Glomerular visceral epithelial cell (primary cell): ENCODE data around the gene ARL16.

Source experiments
- DNase-seq: peaks from one replicate; pipeline ENCODE4 v3.0.0-alpha.2; 2016; ENCODE audit errors: extremely low spot score

ARL16 gene, protein sequence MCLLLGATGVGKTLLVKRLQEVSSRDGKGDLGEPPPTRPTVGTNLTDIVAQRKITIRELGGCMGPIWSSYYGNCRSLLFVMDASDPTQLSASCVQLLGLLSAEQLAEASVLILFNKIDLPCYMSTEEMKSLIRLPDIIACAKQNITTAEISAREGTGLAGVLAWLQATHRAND

DNA sequence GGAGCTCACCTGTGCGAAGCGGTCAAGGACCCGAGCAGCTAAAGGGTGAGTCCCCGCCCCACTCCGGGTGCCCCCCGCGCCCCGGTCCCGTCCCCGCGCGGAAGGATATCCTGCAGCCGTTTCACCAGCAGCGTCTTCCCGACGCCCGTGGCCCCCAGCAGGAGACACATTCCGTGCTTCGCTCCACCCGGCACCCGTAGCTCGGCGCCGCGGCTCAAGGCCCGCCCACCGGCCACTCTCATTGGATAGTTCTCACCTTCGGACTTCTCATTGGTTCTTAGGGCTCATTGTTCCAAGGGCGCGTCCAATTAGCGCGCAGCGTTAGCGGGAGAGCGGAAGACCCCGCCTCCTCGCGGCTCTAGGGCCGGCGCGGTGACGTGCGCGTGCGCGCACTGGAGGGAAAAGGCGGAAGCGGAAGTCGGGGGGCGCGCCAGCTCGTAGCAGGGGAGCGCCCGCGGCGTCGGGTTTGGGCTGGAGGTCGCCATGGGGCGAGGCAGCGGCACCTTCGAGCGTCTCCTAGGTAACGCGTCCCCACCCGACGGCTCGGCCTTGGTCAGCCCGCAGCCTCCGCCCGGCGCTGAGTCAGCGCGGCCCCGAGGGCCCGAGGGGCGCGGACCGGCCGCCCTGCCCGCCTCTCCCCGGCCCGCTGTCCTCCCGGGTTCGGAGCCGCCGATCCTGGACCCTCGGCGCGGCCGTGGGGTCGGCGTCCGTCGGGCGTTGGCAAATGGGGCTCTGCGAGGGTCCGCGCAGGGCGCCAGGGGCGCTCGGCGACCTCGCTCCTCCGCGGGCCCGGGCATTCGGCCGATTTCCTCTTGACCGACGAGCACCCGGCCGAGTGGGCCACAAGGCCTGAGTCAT, at the start of gene ARL16, which contains the start of gene HGS:
ARL16 (minus strand) TSS at position 214 of the 858 bp plus-strand sequence; CDS start at position 170, 44 bp downstream.
HGS (plus strand) TSS at position 428 of the 858 bp plus-strand sequence; CDS start at position 484, 56 bp downstream.
- peak; percentile 99 for DNase-seq

DNA sequence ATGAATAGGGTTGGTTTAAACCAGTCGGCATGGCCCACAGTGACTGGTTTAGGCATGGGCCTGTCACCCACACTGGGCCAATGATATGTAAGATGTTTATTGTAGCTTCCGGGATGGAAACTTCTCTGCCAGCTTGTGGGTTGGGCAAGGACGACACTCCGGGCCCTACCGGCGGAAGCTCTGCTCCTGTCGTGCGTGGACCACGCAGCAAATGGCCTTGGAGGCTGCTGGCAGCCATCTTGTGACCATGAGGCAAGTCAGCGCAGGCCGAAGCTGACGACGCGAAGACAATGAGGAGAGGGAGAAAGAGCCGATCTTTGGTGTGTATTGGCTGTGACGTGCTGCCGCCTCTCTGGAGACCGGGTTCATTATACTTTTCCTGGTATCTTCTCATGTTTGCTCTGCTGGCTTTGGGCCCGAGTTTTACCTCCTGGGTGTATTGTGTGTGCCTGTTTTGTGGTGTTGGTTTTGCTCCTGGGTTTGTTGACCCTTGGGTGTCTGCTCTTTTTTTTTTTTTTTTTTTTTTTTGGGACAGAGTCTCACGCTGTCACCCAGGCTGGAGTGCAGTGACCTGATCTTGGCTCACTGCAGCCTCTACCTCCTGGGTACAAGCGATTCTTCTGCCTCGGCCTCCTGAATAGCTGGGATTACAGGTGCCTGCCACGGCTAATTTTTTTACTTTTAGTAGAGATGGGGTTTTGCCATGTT, 43.9 kb upstream of the ARL16 start:
- DNase-seq: no peak

DNA sequence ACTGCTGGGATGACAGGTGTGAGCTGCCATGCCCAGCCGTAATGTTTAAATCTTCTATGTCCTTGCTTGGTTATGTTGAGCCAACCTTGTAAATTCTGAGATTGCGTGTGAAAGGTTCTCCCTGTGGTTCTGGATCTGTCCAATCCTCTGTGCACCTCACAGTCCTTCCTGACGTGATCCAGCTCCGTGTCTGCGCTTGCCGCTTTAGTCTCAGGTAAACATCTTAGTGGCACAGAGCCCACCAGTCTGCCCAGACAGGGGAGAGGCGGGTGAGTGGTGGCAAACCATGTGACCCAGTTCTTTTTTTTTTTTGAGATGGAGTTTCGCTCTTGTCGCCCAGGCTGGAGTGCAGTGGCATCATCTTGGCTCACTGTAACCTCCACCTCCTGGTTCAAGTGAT, 42.4 kb upstream of the ARL16 start:
- no peak for DNase-seq

DNA sequence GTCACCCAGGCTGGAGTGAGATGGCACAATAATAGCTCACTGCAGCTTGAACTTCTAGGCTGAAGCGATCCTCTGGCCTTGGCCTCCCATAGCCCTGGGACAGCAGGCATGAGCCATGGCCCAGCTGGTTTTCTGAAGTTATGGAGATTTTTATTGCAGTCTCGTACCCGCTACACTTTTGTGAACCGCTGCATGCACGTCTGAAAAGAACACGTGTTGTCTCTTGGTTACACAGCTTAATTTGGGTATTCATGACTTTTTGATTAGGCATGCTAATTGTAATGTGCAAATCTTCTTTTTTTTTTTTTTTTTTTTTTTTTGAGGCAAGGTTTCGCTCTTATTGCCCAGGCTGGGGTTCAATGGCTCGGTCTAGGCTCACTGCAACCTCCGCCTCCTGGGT, 41.8 kb upstream of the ARL16 start:
- DNase-seq: no peak

DNA sequence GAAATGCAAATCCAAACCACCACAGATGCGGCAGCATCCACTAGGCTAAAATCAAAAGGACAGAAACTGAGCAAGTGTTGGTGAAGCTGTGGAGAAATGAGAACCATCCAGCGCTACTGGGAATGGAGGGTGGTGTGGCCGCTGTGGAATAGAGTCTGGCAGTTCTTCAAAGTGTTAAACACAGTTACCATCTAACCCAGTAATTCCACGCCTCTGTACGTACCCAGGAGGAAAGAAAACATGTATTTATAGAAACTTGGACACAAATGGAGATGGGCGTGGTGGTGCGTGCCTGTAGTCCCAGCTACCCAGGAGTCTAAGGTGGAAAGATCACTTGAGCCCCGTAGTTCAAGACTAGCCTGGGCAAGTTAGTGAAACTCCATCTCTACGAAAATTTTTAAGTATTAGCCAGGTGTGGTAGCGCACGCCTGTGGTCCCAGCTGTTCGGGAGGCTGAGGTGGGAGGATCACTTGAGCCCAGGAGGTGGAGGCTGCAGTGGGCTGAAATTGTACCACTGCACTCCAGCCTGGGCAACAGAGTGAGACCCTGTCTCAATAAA, 40.1 kb upstream of the ARL16 start:
- no peak for DNase-seq

DNA sequence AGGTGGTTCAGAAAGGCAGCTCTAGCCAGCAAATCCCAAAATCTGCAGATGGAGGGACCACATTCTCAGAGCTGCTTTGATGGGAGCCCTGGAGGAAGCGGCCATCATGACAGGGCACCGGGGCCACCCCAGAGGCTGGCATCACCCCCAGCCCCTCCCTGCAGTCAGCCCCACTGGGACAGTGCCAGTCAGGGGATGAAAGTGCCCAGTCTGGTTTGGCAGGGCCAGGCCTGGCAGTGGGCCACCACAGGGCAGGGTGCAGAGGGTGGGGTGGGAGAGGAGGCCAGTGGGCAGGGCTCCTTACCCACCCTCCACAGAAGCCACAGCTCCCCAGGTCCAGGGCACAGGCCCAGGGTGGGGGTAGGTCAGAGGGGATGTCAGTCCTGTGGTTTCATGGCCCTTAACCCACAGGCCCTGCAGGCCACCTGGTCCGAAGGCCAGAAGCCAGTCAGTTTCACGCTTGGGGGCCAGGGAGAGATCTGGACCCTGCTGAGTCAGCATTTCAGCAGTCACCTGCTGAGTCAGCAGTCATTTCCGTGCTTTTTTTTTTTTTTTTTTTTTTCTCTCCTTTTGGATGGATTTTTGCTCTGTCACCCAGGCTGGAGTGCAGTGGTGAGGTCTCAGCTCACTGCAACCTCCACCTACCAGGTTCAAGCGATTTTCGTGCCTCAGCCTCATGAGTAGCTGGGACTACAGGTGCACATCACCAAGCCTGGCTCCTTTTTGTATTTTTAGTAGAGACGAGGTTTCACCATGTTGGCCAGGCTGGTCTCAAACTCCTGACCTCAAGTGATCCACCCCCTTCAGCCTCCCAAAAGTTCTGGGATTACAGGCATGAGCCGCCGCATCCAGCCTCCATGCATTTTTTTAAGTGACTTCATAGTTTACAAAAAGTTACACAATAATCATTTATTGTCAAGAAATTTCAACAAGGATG, 38.9 kb upstream of the ARL16 start:
- peak; percentile 87 for DNase-seq

DNA sequence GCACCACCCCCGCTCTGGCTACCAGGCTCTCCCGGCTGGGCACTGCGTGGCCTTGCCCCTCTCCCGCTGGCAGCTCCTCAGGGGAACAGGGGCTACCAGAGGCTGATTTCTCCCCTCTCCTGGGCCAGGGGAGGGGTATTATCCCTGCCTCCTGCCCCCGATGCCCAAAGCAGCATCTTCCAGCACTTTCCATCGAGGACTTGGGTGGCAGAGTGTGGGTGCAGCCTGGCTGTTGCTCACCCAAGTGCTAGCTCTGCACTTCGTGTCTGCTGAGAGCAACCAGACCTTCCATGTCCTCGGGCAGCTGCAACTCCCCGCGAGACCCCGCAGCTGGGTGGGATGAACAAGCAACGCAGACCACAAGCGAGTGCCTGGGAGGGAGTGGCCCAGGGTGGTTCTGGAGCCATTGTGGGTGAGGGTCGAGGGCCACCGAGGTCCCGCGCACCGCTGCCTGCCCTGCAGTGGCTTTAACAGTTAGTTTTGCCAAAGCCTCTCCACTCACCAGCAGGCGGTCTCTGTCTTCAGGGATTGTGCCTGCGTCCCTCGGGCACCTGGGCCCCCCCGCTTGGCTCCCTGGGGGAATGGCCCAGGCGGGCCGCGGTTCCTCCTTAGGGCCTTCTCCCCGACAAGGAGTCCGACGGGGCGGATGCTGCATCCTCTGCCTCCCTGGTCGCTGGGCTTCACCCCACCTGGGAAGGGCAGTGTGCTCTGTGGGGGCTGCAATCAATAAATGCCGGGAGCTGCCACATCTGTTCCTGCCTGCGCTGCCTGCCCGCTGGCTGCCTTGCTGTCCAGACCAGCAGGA, 36.9 kb upstream of the ARL16 start:
- no peak for DNase-seq

DNA sequence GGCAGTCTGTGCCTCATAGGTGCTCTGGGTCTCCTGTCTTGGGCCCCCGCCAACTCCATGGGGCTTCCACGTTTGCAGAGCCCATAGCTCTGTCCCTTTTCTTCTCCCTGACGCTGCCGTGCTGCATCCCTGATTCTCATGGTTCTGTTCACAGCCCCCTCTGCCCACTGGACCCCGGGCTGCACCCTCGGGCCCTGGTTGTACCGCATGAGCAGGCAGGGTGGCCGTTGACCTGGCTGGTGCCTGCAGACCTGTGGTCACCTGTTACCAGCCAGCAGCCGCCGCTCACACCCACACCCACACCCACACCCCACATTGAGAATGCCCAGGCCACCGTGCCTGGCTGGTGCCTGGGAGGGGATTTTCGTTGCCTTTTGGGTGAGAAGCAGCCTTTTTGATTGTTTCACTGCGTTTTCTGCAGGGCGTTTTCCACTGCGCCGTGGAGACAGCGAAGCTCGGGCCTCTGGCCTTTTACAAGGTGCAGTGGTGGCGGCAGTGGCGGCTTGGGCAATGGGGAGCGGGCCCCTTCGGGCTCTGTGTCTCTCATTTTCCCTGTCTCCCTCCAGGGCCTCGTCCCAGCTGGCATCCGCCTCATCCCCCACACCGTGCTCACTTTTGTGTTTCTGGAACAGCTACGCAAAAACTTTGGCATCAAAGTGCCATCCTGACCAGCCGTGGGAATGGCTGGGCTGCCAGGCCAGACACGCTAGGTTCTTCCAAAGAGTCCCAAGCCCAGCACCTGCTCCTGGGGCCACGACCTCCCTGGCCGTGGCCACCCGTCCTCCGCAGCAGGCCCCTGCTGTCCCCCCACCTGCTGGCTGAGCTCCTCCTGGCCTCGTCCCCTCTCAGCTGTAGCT, 36.0 kb upstream of the ARL16 start:
- no peak for DNase-seq

DNA sequence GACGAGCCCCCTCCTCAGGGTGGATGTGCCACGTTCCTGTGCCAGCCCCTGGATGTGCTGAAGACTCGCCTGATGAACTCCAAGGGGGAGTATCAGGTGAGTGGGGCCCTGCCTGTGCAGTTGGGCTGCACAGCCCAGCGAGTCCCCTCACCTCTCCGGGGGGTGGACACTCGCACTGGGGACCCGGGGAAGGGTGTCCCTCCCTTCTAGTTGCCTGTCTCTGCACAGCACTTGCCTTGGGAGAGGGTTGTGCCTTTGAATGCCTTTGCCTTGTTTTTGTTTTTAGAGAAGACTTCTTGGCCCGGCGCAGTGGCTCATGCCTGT, 34.1 kb upstream of the ARL16 start:
- no peak for DNase-seq

DNA sequence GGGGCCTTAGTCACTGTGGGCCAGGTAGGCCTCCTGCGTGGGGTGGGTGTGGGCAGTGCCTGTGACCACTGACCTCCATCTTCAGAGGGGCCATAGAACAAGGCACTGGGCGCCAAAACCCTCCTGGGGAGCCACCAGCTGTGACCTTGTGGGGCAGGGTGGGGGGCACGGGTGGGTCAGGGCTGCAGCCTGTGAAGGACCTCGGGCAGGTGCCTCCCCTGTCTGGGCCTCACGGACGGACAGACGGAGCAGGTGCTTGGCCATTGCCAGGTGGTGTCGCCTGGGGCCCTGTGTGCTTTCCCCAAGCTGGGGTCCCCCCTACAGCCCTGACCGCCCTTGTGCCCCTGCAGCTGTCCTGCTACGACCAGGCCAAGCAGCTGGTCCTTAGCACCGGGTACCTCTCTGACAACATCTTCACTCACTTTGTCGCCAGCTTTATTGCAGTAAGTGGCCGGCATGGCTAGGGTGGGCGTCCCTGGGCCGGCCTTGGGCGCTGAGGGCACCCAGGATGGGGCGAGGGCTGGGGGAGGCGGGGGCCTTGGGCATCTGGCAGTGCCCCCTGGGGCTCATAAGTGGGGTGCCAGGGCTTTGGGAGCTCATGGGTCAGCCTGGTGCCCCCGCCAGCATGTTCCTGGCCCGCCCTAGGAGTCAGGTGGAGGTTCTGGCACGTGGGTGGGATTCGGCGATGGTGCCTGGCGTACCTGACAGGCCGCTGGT, 33.6 kb upstream of the ARL16 start:
- DNase-seq: no peak

DNA sequence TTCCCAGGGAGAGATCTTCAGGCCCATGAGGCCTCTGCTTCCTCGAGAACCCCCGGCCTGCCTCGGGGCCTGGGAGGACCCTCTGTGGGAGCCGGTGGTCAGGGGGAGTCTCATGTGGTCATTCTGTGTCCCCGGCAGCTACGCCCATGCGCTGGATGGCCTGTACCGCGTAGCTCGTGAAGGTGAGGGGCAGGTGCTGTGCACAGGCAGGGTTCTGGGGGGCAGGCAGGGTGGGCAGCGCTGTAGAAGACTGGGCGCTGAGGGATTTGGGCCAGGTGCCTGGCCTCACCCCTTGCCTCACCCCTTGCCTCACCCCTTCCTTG, 33.0 kb upstream of the ARL16 start:
- DNase-seq: no peak

DNA sequence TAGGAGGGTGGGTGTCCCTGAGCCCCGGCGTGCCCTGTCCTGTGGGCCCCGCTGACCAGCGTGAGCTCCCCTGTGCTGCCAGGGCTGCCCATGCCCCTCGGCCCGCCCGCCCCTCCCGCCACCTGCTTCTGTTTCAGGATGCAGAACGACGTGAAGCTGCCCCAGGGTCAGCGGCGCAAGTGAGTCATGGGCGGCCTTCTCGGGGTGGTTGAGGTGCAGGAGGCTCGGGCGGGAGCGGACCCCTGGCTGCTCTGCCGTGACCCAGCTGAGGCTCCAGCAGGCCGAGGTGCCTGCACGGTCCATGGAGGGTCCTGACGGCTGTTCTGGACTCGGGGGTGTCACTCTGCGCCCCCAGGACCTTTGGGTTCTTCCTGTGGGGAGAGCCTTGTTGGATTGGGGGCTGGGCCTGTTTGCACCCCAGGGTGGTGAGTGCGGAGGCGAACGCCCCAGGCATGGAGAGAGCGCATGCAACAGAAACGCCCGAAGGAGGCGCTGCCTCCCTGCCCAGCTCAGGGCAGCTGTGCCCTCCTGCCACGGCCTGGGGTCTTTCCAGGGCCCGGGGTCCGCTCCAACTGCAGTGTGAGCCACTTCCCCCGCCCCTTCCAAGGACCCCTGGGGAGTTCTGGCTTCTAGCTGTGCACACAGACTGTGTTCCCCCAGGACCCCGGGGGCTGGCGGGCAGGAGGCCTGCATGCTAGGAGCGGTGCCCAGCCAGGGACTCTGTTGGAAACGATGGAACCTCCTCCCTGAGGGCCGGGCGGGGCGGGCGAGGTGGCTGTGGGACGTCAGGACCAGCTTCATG, 32.5 kb upstream of the ARL16 start:
- DNase-seq: no peak

DNA sequence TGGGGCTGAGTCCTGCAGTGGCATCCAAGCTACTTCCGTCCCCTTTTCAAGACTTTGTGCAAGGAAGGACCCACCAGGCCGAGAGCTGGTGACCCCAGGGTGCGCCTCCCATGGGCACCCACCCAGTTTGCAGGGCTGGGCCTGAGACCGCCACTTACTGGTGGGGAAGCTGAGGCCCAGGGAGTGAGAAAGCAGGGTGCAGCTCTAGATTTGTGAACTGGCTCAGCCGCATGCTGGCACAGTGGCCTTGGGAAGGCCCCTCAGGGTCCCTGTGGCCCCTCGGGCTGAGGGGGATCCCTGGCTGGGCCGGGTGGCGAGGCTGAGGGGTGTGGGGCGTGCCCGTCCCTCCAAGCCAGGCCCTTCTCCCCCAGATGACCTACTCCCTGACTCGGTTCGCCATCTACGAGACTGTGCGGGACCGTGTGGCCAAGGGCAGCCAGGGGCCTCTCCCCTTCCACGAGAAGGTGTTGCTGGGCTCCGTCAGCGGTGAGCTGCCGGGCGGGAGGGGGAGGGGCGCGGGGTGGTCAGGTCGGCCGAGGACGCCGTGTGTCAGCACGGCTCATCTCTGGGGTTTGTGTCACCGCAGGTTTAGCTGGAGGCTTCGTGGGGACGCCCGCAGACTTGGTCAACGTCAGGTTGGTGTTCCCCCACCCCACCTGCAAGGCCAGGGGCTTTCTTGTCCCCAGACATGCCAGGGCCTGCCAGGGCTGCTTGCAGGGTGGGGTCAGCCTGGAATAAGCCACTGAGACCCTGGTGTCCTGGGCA, 31.7 kb upstream of the ARL16 start:
- no peak for DNase-seq

DNA sequence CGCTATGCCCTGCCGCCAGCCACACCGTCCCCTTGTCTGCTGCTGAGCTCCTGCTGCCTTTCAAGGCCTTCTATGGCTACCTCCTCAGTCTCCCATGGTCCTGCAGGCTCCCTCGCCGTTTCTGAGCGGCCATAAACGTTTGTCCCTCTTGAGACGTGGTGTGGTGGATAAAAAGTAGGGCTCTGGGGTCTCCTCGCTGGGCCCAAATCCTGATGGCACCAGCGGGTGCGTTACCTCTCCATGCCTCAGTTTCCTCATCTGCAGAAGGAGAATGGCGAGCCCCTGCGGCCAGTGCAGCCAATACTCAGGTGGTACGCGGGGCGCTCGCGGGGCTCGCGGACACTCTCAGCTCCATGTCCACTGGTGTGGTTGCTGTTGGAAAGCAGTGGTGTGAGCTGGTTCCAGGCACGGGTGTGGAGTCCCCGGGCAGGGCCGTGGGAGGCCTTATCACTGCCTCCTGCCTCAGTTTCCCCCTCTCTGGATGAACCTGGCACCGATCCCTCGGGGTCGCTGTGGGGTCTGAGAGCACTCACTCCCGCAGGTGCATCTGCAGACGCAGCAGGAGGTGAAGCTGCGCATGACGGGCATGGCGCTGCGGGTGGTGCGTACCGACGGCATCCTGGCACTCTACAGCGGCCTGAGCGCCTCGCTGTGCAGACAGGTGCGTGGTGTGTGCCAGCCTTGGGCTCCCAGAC, 31.0 kb upstream of the ARL16 start:
- DNase-seq: no peak

DNA sequence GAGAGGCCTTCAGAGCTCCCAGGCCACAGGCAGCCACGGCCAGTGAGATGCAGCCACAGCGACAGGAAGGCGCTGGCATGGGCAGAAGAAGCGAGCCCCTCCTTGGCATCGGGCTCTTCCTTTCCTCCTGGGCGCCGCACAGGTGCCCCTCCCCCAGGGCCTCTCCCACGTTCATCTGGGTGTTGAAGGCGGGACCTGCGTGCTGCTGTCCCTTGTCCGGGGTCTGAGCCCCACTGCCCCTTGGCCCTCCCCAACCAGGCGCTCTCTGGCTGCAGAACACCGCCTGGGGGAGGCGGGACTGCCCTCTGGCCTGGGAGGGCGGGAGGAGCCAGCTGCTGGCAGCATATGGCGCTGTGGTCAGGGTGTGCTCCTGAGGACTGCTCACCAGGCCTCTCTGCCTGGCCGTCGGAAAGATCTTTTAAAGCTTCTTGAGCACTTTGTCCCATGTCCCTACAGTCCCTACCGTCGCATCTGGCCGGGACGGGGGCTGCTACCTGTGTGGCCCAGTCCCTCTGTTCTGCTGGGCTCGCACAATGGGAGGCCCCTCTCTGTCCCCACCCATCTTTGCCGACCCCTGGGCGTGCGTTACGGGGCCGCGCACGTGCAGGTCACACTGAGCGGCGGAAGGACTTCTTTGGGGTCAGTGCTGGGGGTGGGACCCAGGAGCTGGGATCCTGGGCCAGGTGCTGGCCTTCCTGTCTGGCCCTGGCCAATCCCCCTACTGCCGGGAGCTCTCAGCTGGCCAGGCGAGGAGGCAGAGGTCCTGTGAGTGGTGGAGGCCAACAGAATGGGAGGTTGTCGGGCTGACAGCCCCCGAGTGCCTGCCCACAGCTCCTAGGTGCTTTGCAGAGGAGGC, 30.2 kb upstream of the ARL16 start:
- peak; percentile 56 for DNase-seq

DNA sequence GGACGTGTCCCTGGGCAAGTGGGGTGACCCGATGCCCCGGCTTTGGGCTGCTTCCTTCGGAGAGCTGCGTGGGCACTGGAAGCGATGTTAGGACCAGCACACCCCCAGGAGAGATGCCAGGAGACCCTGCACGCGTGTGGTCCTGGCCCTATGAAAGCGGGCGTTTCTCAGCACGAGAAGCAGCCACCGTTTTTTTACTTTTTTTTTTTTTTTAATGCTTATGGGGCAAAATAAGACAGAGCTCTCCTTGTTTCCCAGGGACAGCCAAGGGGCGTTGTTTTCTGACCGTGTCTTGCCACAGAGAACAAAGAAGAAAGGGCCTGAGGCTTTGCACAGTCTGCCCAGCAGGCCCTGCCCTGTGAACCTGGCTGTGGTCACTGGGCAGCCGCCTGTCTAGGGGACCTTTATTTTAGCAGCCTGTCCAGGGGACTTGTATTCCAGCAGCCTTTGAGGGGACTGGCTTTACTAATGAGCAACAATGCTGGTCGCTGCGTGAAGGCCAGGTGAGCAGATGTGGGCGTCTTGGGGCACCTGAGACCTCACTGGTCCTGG, 29.5 kb upstream of the ARL16 start:
- peak; percentile 33 for DNase-seq
